CD4-positive, alpha-beta T cell (primary cell): ENCODE measurements around the gene VPS35. TPM values are rescaled to one million over a fixed set of nuclear protein-coding genes. Genes with fewer than 3 reads are reported as not detected.

Experiments
- ATAC-seq: fragments of 200-7000 bp; cut with Tn5 transposase; one replicate; pipeline ENCODE4 v1.10.0; 2022; ENCODE audit warnings: mild to moderate bottlenecking; ENCODE audit not compliant: poor library complexity
- CTCF ChIA-PET: fragments of 350-600 bp; sonication (Branson Sonifier 250); formaldehyde crosslinking; loops from one replicate; lab custom pipeline; 2021; ENCODE audit warnings: antibody characterized with exemption, inconsistent platforms; lab: Charles Lee
- POLR2A ChIA-PET: fragments of 350-600 bp; sonication (Branson Sonifier 250); formaldehyde crosslinking; loops from one replicate; lab custom pipeline; 2021; ENCODE audit warnings: antibody characterized with exemption, inconsistent platforms; lab: Charles Lee
- DNase-seq, 14 experiments: peaks; one replicate each; pipeline ENCODE4 v3.0.0-alpha.2; 2013 to 2020; ENCODE audit warnings: mixed read lengths in 2 of 14
- H3K27ac ChIP-seq, 2 donors: one replicate each; pipeline versions ENCODE4 v1.5.1 to v1.7.0; 2013; ENCODE audit warnings: low read length in 2 of 2, low read depth in 1 of 2, mild to moderate bottlenecking in 1 of 2
- H3K27me3 ChIP-seq, 2 experiments: 1 replicate in 1 of 2; 2 replicates in 1 of 2; pipeline versions ENCODE4 v1.6.1 to v1.7.0; 2013; ENCODE audit warnings: low read length in 2 of 2, control low read depth in 1 of 2, mild to moderate bottlenecking in 1 of 2, moderate library complexity in 1 of 2; ENCODE audit not compliant: insufficient read depth in 2 of 2, control insufficient read depth in 1 of 2
- H3K36me3 ChIP-seq: one replicate; pipeline ENCODE4 v1.6.1; 2013; ENCODE audit warnings: low read length, control low read depth; ENCODE audit not compliant: insufficient read depth
- H3K4me1 ChIP-seq: one replicate; pipeline ENCODE4 v1.6.1; 2013; ENCODE audit warnings: low read length, control low read depth; ENCODE audit not compliant: insufficient read depth
- H3K4me3 ChIP-seq: one replicate; pipeline ENCODE4 v1.5.1; 2013; ENCODE audit warnings: mild to moderate bottlenecking, low read length, moderate library complexity
- H3K9me3 ChIP-seq, 2 experiments: 1 replicate in 1 of 2; 2 replicates in 1 of 2; pipeline versions ENCODE4 v1.6.1 to v1.7.0; 2013; ENCODE audit warnings: low read length in 2 of 2, mild to moderate bottlenecking in 2 of 2, control low read depth in 1 of 2, moderate library complexity in 1 of 2; ENCODE audit not compliant: control insufficient read depth in 1 of 2, insufficient read depth in 1 of 2
- H3K27ac Mint-ChIP-seq: one replicate; pipeline ENCODE4 v1.8.0; 2020; ENCODE audit warnings: mixed read lengths
- H3K27me3 Mint-ChIP-seq: one replicate; pipeline ENCODE4 v1.8.0; 2021; ENCODE audit warnings: mixed read lengths
- H3K36me3 Mint-ChIP-seq: one replicate; pipeline ENCODE4 v1.8.0; 2021; ENCODE audit warnings: low read depth, mixed read lengths
- H3K4me1 Mint-ChIP-seq: one replicate; pipeline ENCODE4 v1.8.0; 2021; ENCODE audit warnings: low read depth, mixed read lengths
- H3K4me3 Mint-ChIP-seq: one replicate; pipeline ENCODE4 v1.8.0; 2020; ENCODE audit warnings: mild to moderate bottlenecking, mixed read lengths
- H3K9me3 Mint-ChIP-seq: one replicate; pipeline ENCODE4 v1.8.0; 2020; ENCODE audit warnings: mixed read lengths
- intact Hi-C, 2 experiments: fragments of 100-400 bp; cut with DNase I in 1 of 2; cut with micrococcal nuclease in 1 of 2; formaldehyde crosslinking; loops; one replicate each; pipeline versions ENCODE4 v1.15.1 to v1.9.0; 2023 to 2025; cut with DNase I, micrococcal nuclease
- total RNA-seq, 174 experiments: library from RNA in 2 of 174; stranded (reverse) in 2 of 174; gene quantifications; one replicate each; pipeline ENCODE4 v1.2.3 and lab custom pipeline; 2021 to 2026
- TF ChIP-seq, protein P1 (sequence below): fragments of 200-600 bp; IDR thresholded peaks from one replicate; pipeline ENCODE4 v1.8.0; 2022; ENCODE audit warnings: antibody characterized with exemption, mild to moderate bottlenecking

VPS35 gene
- total RNA-seq, 2 experiments from 2014 or later = 34.6 to 44.1 TPM

- no peaks in the 10 kb centered on the region for H3K27me3 ChIP-seq
- H3K9me3 ChIP-seq = no peaks in the 10 kb centered on the region
- ChIA-PET POLR2A (no interaction called here), CTCF (no interaction called here)
- TF ChIP-seq, protein P1, sequence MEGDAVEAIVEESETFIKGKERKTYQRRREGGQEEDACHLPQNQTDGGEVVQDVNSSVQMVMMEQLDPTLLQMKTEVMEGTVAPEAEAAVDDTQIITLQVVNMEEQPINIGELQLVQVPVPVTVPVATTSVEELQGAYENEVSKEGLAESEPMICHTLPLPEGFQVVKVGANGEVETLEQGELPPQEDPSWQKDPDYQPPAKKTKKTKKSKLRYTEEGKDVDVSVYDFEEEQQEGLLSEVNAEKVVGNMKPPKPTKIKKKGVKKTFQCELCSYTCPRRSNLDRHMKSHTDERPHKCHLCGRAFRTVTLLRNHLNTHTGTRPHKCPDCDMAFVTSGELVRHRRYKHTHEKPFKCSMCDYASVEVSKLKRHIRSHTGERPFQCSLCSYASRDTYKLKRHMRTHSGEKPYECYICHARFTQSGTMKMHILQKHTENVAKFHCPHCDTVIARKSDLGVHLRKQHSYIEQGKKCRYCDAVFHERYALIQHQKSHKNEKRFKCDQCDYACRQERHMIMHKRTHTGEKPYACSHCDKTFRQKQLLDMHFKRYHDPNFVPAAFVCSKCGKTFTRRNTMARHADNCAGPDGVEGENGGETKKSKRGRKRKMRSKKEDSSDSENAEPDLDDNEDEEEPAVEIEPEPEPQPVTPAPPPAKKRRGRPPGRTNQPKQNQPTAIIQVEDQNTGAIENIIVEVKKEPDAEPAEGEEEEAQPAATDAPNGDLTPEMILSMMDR = no peak
- no peaks in the 10 kb centered on the region for H3K36me3 ChIP-seq
- peaks cover 8% of the 10 kb centered on the region for H3K4me1 ChIP-seq
- H3K27ac ChIP-seq = no peak overlapping the region
- no peaks in the 10 kb centered on the region for H3K36me3 Mint-ChIP-seq
- no peak for DNase-seq
- no peaks in the 10 kb centered on the region for H3K27me3 Mint-ChIP-seq
- no peak overlapping the region for H3K4me3 Mint-ChIP-seq
- intact Hi-C loops = no loop called here
- no peaks in the 10 kb centered on the region for H3K9me3 Mint-ChIP-seq
- H3K4me3 ChIP-seq = no peak overlapping the region
- no peak overlapping the region for H3K27ac Mint-ChIP-seq
- no peaks in the 10 kb centered on the region for H3K4me1 Mint-ChIP-seq
- no peak for ATAC-seq
These were observed 75.6 kb downstream of the VPS35 start for GRCh38 chr16:46613352-46613751.

DNA sequence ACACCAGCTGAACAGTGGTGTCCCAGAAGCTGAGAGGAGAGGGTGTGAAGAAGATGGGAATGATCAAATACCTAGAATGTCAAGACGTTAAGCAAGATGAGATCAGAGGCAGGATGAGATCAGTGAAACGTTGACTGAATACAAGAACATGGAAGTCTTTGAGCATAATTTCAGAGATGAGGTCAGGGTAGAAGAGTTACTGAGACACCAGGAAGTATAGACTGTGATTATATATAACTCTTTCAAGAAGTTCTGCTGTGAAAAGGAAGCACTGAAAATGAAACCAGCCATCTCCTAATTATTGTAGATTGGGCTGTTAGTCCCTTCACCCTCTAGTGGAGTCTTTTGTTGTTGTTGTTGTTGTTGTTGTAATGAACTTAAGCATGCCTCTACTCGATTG, 76.9 kb downstream of the VPS35 start:
- Mint-ChIP-seq H3K4me1 (no peaks in the 10 kb centered on the region), H3K27ac (no peak overlapping the region), H3K4me3 (no peak overlapping the region), H3K36me3 (no peaks in the 10 kb centered on the region), H3K27me3 (no peaks in the 10 kb centered on the region), H3K9me3 (no peaks in the 10 kb centered on the region)
- Histone ChIP-seq H3K4me3 (no peak overlapping the region), H3K27ac (no peak overlapping the region), H3K4me1 (peaks cover 8% of the 10 kb centered on the region), H3K27me3 (no peaks in the 10 kb centered on the region), H3K9me3 (no peaks in the 10 kb centered on the region), H3K36me3 (no peaks in the 10 kb centered on the region)
- DNase-seq (peak in 1 of 14 experiments; percentile 26), ATAC-seq (no peak)
- CTCF ChIA-PET = no interaction called here
- POLR2A ChIA-PET = no interaction called here
- intact Hi-C loops = no loop called here
- TF ChIP-seq, protein P1 = no peak

DNA sequence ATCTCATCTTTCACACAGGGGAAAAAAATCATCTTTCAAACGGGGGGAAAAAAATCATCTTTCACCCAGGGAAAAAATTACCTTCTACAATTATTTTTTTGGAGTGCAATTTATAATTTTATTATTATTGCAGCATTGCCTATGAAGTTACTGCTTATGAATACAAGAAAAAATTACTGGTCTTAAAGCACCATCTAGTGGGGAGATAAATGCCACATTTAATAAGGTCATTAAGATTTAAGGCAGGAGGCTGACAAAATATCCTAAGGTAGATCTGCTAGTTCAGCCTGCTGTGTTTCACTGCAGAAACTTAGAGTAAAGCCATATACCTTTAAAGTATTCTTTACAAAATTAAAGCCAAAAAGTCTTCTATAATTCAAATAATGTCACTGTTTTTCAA, 81.4 kb downstream of the VPS35 start:
- Histone ChIP-seq H3K36me3 (no peaks in the 10 kb centered on the region), H3K4me1 (peaks cover 8% of the 10 kb centered on the region), H3K4me3 (no peak overlapping the region), H3K9me3 (no peaks in the 10 kb centered on the region), H3K27me3 (no peaks in the 10 kb centered on the region), H3K27ac (no peak overlapping the region)
- ChIA-PET POLR2A (no interaction called here), CTCF (interaction anchor here (1.3 kb wide), 1 partner anchor 10 kb away, joined by 4 read pairs; no protein-coding TSS in a partner anchor)
- Mint-ChIP-seq H3K36me3 (no peaks in the 10 kb centered on the region), H3K27me3 (no peaks in the 10 kb centered on the region), H3K4me1 (no peaks in the 10 kb centered on the region), H3K4me3 (no peak overlapping the region), H3K9me3 (no peaks in the 10 kb centered on the region), H3K27ac (no peak overlapping the region)
- ATAC-seq (no peak), DNase-seq (peak in 3 of 14 experiments; percentile 61 to 63 (median 62))
- intact Hi-C loops = loop anchor here in 1 of 2 experiments (1.0 kb wide), 1 partner anchor 53 kb away; no protein-coding TSS in a partner anchor
- TF ChIP-seq, protein P1 = peak; percentile 62
